SU-DHL-6 (cell line): ENCODE measurements around the gene WFDC1.
"Not testable (repeated sequence)": the region's sequence is repeated elsewhere in the genome, so short reads cannot be mapped to it uniquely, and the experiment has no call there.

Experiments used
- H2AFZ ChIP-seq: fragments of 200-600 bp; sonication (generic); 2 replicates; pipeline ENCODE4 v1.6.1; 2014; ENCODE audit warnings: low read depth, mild to moderate bottlenecking, moderate library complexity, mixed read lengths, antibody characterized with exemption, low read length; ENCODE audit not compliant: severe bottlenecking
- H3F3A ChIP-seq: fragments of 200-600 bp; shearing (Covaris generic); 2 replicates; pipeline ENCODE4 v1.6.0; 2016; ENCODE audit warnings: antibody characterized with exemption, mild to moderate bottlenecking; ENCODE audit not compliant: insufficient read depth
- H3K27ac ChIP-seq: fragments of 200-600 bp; sonication (generic); 2 replicates; pipeline ENCODE4 v1.5.1; 2016; ENCODE audit warnings: low read depth, mild to moderate bottlenecking, low read length, moderate library complexity, mixed read lengths
- H3K27me3 ChIP-seq: fragments of 200-600 bp; sonication (generic), shearing (Covaris generic); 2 replicates; pipeline ENCODE4 v1.6.0; 2014; ENCODE audit warnings: mild to moderate bottlenecking, low read length
- H3K36me3 ChIP-seq: fragments of 200-600 bp; sonication (generic); 2 replicates; pipeline ENCODE4 v1.6.1; 2014; ENCODE audit warnings: mild to moderate bottlenecking, low read length, mixed read lengths
- H3K4me2 ChIP-seq: fragments of 300-600, 200-600 bp; shearing (Covaris generic), sonication (generic); 2 replicates; pipeline ENCODE4 v1.6.0; 2014; ENCODE audit warnings: low read length, low read depth, mild to moderate bottlenecking; ENCODE audit not compliant: poor library complexity, severe bottlenecking
- H3K4me3 ChIP-seq: fragments of 200-600 bp; sonication (generic); 2 replicates; pipeline ENCODE4 v1.5.1; 2014; ENCODE audit warnings: antibody characterized with exemption, low read length, mild to moderate bottlenecking, mixed read lengths; ENCODE audit not compliant: insufficient read depth, poor library complexity, severe bottlenecking
- H3K79me2 ChIP-seq: fragments of 200-600 bp; sonication (generic); 2 replicates; pipeline ENCODE4 v1.6.1; 2014; ENCODE audit warnings: mild to moderate bottlenecking, low read length, moderate library complexity; ENCODE audit not compliant: insufficient read depth
- H3K9ac ChIP-seq: fragments of 200-600 bp; sonication (generic); 2 replicates; pipeline ENCODE4 v1.7.0; 2014; ENCODE audit warnings: mild to moderate bottlenecking, low read length
- H3K9me2 ChIP-seq: fragments of 200-600 bp; sonication (generic); replicated peaks from 2 replicates; pipeline ENCODE4 v1.6.1; 2014; ENCODE audit warnings: low read length; ENCODE audit not compliant: insufficient read depth
- H3K9me3 ChIP-seq: fragments of 200-600 bp; sonication (generic); 2 replicates; pipeline ENCODE4 v1.6.1; 2014; ENCODE audit warnings: low read length, mixed read lengths; ENCODE audit not compliant: insufficient read depth
- H4K20me1 ChIP-seq: fragments of 200-600 bp; sonication (generic); 2 replicates; pipeline ENCODE4 v1.6.1; 2014; ENCODE audit warnings: low read depth, mild to moderate bottlenecking, antibody characterized with exemption, low read length, moderate library complexity, mixed read lengths
- EZH2phosphoT487 ChIP-seq: fragments of 200-600 bp; sonication (generic), shearing (Covaris generic); conservative IDR thresholded peaks from 2 replicates; pipeline ENCODE4 v1.6.1; 2018; ENCODE audit warnings: mild to moderate bottlenecking, antibody characterized with exemption, low read length, moderate library complexity, mixed read lengths
- TF ChIP-seq, protein P1 (sequence below): fragments of 200-600 bp; sonication (generic); IDR thresholded peaks from one replicate; pipeline ENCODE4 v1.5.1; 2017; ENCODE audit warnings: antibody characterized with exemption, mild to moderate bottlenecking, low read length, moderate library complexity; ENCODE audit not compliant: insufficient read depth, poor library complexity, severe bottlenecking

The WFDC1 gene

DNA sequence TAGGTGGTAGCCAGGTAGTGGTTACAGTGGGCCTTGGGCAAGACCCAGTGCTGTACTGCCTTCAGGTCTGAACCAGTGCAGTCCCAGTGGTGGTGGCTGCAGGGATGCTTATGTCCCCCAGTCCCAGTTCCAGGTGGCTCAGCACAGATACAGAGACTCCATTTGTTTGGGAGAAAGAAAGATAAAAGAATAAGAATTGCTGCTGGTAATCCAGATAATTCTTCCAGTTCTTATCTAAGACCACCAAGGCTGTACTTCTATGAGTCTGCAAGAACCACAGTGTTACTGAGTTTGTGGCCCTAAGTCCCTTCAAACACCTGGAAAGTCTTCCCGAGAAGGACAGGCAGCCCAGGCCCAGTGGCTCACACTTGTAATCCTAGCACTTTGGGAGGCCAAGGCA, 39.8 kb downstream of the WFDC1 start:
- no peak overlapping the region for H2AFZ ChIP-seq
- no peaks in the 10 kb centered on the region for H3K27me3 ChIP-seq
- no peaks in the 10 kb centered on the region for H3K36me3 ChIP-seq
- no peak overlapping the region for H3K9ac ChIP-seq
- no peaks in the 10 kb centered on the region for H3F3A ChIP-seq
- H3K9me2 ChIP-seq, result no peaks in the 10 kb centered on the region
- no peaks in the 10 kb centered on the region for H3K79me2 ChIP-seq
- no peaks in the 10 kb centered on the region for H3K9me3 ChIP-seq
- no peak overlapping the region for H3K4me3 ChIP-seq
- no peak overlapping the region for H3K27ac ChIP-seq
- no peak overlapping the region for H3K4me2 ChIP-seq
- H4K20me1 ChIP-seq, result no peaks in the 10 kb centered on the region
- no peak for TF ChIP-seq EZH2phosphoT487
- TF ChIP-seq, protein P1, sequence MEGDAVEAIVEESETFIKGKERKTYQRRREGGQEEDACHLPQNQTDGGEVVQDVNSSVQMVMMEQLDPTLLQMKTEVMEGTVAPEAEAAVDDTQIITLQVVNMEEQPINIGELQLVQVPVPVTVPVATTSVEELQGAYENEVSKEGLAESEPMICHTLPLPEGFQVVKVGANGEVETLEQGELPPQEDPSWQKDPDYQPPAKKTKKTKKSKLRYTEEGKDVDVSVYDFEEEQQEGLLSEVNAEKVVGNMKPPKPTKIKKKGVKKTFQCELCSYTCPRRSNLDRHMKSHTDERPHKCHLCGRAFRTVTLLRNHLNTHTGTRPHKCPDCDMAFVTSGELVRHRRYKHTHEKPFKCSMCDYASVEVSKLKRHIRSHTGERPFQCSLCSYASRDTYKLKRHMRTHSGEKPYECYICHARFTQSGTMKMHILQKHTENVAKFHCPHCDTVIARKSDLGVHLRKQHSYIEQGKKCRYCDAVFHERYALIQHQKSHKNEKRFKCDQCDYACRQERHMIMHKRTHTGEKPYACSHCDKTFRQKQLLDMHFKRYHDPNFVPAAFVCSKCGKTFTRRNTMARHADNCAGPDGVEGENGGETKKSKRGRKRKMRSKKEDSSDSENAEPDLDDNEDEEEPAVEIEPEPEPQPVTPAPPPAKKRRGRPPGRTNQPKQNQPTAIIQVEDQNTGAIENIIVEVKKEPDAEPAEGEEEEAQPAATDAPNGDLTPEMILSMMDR, result no peak

DNA sequence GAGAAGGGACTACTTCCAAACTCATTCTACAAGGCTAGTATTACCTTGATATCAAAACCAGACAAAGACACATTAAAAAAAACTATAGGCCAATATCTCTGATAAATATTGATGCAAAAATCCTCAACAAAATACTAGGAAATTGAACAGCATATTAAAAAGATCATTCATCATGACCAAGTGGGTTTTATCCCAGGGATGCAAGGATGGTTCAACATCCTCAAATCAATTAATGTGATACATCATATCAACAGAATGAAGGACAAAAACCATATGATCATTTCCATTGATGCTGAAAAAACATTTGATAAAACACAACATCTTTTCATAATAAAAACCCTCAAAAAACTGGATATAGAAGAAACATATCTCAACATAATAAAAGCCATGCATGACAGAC, 42.6 kb downstream of the WFDC1 start:
- not testable (repeated sequence) for H3K4me3 ChIP-seq, H3K36me3 ChIP-seq, H3K9me3 ChIP-seq, H4K20me1 ChIP-seq, H3K79me2 ChIP-seq, H3F3A ChIP-seq, H3K27me3 ChIP-seq, H3K9ac ChIP-seq, H3K4me2 ChIP-seq, H2AFZ ChIP-seq, H3K27ac ChIP-seq, H3K9me2 ChIP-seq

DNA sequence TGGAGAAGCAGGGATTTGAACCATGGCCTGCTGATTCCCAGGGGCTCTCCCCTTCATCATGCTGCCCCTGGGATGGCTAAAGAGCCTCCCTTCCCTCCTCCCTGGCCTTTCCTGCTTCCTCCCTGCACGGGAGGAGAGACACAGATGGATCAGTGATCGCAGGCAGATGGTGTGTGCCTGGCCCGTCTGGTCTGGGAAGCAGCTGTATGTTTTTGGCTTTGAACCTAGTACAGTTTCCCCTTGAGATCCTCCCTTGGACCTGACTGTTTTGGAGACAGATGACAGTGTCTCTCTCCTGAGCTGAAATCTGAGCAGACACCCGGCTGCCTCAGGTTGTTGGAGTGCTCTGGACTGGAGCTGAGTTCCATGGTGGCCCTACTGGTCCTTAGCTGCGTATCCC, 44.6 kb downstream of the WFDC1 start:
- H3K27ac ChIP-seq, result no peak overlapping the region
- H3K9me3 ChIP-seq, result no peaks in the 10 kb centered on the region
- no peak overlapping the region for H3K4me3 ChIP-seq
- no peak overlapping the region for H2AFZ ChIP-seq
- H3K79me2 ChIP-seq, result no peaks in the 10 kb centered on the region
- H3F3A ChIP-seq, result no peaks in the 10 kb centered on the region
- no peaks in the 10 kb centered on the region for H3K36me3 ChIP-seq
- H4K20me1 ChIP-seq, result no peaks in the 10 kb centered on the region
- no peaks in the 10 kb centered on the region for H3K9me2 ChIP-seq
- no peak overlapping the region for H3K9ac ChIP-seq
- no peak overlapping the region for H3K4me2 ChIP-seq
- TF ChIP-seq, protein P1, result no peak
- no peak for TF ChIP-seq EZH2phosphoT487
- no peaks in the 10 kb centered on the region for H3K27me3 ChIP-seq

DNA sequence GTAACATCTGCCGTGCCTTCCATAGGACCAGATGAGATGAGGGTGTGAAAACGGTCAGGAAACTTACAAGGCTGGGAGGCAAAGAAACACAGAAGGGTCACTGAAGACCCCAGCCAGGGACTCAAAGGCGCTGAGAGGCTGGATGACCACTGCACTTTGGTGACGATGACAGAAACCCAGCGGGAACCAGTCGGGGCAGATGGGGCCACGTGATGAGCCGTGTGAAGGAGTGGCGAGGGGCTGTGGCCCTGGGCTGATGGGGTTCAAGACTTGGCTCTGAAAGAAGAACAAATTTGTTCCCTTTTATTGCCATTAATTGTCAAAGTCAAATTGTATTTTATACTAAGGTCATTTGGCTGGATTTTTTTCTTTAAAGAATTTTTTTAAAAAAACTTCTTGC, 45.1 kb downstream of the WFDC1 start:
- Histone ChIP-seq H3K4me2 (no peak overlapping the region), H3F3A (no peaks in the 10 kb centered on the region), H3K27me3 (no peaks in the 10 kb centered on the region), H3K79me2 (no peaks in the 10 kb centered on the region), H3K9me3 (no peaks in the 10 kb centered on the region), H3K9me2 (no peaks in the 10 kb centered on the region), H3K27ac (no peak overlapping the region), H3K36me3 (no peaks in the 10 kb centered on the region), H3K4me3 (no peak overlapping the region), H2AFZ (no peak overlapping the region), H3K9ac (no peak overlapping the region), H4K20me1 (no peaks in the 10 kb centered on the region)
- TF ChIP-seq, protein P1, result no peak
- TF ChIP-seq EZH2phosphoT487, result no peak
